Measurements from ENCODE around the gene RNF38.

DNA sequence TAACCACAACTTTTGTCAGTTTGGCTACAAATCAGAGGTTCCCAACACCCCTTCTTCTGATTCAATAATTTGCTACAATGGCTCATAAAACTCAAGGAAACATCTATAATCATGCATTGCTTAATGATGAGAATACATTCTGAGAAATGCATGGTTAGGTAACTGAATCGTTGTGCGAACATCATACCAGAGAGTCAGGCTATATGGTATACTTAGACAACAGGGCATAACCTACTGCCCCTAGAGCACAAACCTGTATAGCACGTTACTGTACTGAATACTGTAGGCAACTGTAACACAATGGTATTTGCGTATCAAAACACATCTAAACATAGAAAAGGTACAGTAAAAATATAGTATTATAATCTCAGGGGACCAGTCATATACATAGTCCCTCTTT is 31.0 kb upstream of the RNF38 start:
- TF ChIP-seq, protein P1, sequence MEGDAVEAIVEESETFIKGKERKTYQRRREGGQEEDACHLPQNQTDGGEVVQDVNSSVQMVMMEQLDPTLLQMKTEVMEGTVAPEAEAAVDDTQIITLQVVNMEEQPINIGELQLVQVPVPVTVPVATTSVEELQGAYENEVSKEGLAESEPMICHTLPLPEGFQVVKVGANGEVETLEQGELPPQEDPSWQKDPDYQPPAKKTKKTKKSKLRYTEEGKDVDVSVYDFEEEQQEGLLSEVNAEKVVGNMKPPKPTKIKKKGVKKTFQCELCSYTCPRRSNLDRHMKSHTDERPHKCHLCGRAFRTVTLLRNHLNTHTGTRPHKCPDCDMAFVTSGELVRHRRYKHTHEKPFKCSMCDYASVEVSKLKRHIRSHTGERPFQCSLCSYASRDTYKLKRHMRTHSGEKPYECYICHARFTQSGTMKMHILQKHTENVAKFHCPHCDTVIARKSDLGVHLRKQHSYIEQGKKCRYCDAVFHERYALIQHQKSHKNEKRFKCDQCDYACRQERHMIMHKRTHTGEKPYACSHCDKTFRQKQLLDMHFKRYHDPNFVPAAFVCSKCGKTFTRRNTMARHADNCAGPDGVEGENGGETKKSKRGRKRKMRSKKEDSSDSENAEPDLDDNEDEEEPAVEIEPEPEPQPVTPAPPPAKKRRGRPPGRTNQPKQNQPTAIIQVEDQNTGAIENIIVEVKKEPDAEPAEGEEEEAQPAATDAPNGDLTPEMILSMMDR (IDR thresholded peaks at IDR 0.05) = no peak
- no peak for TF ChIP-seq POLR2A (IDR thresholded peaks at IDR 0.05)
